Amygdala (tissue), 56 donors: Measurements from ENCODE around the gene PNPO.

Source experiments
- DNase-seq, 56 donors: peaks; one replicate each; lab custom pipeline; 2025; lab: John Stamatoyannopoulos, UW

The PNPO gene

GRCh38 chr17:47946516-47946915 is 5.1 kb downstream of the PNPO start:
- DNase-seq: no peak

DNA sequence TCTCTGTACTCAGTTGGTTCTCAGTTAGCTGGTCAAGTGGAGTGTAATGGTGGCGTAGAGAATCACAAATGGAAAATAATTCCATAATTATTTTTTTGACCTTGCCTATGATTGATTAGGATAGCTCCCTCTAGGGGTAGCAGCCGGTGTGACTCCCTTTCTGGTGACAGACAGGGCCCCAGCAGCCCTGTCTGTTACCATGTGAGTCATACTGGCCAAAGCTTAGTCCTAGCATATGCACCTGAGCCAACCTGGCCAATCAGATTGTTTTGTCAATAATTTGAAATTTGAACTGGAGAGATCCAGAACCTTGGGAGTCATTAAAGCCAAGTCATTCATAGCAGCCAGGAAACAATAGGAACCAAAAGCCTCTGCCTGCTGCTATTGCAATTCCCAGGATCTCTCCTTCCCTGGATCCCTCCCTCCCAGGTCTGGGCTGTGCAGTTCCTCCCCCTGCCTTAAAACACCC is 5.6 kb downstream of the PNPO start:
- DNase-seq: peak in 33 of 56 donors; percentile 2 to 73 (median 20)

GRCh38 chr17:47948706-47949196 is 7.4 kb downstream of the PNPO start:
- DNase-seq: no peak

- peak in 53 of 56 donors; percentile 24 to 88 (median 66) for DNase-seq
Measured at GRCh38 chr17:47949197-47949759, 7.9 kb downstream of the PNPO start.

DNA sequence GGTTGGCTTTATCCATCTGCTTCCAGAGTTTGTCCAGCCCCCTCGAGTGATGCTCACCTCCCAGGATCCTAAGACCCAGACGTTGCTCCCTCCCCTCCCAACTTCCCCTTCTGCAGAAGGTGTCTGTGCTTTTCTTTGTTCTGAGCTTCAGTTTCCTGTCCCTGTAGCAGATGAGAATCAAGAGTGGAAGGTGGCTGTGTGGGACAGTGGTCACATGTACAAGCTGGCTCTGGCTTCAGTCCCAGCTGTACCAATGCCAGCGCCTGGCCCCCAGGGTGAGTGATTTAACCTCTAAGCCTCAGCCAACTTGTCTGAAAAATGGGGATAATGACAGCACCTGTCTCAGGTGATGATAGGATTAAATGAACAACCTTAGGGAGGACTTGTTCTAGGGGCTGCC is 8.6 kb downstream of the PNPO start:
- DNase-seq: peak in 2 of 56 donors; percentile 3 to 5

DNA sequence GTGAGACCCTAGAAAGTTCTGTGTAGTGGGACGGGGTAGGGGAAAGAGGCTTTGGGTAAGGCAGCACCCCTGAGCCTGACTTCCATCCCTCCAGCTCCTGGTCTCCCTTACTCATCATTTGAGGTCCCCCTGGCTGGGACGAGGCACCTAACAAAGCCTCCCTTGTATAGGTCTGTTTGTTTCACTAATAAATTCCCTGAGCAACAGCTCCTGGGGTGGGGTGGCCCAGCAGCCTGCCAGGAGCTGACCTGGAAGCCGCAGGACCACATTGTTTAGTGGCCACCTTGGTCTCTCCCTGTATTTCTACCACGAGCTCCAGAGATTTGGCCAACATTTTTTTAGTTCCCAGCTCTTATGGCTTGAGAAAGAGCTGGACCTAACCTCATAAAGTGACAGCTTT is 9.1 kb downstream of the PNPO start:
- no peak for DNase-seq

- no peak for DNase-seq
Measured at GRCh38 chr17:47952171-47953021, 11.0 kb downstream of the PNPO start.

- no peak for DNase-seq
Measured at GRCh38 chr17:47953909-47954308, 12.5 kb downstream of the PNPO start.

DNA sequence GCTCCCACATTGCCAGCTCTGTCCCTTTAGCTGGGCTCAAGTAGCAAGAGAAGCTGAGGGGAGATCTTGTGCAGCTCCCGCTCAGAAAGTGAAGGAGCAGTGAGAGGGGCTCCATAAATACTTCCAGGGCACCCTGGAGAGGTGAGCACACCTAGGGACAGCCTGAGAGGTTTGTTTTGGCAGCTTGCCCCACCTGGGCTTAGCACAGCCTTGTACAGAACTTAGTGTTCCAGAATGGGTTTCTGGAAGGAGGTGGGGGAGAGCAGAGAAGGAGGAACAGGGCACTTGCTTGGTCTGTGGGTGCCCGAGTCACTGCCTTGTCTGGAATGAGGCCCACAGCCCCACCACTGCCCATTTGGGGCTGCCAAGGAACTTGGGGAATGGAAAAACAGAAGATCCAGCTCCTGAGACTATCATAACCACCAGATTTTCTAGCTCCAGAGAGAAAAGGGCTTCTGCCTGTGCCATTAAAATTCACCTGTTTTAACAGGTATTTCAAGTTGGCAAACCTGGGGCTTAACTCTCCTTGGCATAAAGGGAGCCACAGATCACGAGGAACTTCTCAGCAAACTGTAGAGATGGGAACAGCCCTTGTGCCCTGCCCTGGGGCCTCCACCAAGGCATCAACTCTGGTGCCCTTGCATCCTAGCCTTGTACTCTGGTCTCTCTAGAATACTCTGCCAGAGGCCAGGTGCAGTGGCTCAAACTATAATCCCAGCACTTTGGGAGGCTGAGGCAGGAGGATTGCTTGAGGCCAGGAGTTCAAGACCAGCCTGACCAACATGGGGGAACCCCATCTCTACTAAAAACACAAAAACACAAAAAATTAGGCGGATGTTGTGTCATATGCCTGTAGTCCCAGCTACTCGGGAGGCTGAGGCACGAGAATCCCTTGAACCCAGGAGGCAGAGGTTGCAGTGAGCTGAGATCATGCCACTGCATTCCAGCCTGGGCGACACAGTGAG is 14.4 kb downstream of the PNPO start:
- DNase-seq: no peak

GRCh38 chr17:47956791-47957590 is 15.6 kb downstream of the PNPO start:
- no peak for DNase-seq

- no peak for DNase-seq
Measured at GRCh38 chr17:47957591-47958490, 16.5 kb downstream of the PNPO start, which contains the start of gene PRR15L. TSS of gene PRR15L (minus strand) at chr17:47957883. CDS start at chr17:47953234, 4,649 bp downstream.

DNA sequence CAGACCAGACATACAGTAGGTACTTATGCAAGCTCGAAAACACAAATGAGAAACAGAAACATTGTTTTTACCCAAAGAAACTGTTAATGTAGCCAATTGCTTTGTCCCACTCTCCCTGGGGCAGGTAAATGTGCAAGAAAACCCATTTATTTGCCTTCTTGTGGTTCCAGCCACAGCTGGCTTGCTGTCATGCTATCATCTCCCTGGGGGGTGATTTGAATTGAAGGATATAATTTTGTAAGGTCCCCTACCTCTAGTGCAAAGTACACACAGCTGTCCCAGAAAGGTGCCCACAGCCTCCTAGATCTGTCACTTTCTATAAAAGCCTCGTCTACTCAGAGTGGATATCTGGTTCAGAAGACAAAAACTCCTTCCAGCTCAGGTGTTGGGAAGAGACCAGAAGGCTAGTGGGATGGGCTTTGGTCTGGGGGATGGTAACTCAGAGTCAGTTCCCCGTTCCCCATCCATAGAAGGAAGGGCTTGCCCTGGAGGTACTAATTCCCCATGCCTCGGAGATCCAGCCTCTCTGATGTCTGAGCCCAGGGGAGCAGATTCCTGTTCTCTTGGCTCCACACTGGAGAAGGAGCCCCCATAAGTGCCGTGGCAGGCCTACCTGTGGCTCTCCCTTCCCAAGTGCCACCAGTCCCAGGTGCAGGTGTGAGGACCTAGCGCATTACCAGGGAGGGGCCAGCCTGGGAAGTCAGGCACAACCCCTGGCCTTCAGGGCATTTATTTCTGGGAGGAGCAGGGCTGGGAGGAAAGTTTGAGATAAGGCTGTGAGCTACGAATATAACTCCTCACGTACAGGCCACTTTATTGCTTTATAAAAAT is 18.7 kb downstream of the PNPO start:
- DNase-seq: no peak

DNA sequence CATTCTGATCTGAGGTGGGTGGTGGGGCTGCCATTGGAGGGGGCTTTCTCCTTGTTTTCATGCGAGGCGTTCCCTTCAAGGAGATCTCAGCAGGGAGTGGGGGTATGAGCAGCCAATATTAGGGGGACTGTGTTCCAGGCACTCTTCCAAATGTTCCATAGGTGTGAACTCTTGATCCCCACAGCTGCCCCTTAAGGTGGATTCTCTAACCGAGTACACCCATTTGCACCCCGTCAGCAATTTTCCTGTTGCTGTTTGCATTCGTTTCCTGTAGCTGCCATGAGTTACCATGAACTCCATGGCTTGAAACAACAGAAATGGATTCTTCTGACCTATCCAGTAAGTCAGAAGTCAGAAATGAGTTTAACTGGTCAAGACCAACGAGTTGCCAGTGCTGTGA is 20.0 kb downstream of the PNPO start:
- no peak for DNase-seq

DNA sequence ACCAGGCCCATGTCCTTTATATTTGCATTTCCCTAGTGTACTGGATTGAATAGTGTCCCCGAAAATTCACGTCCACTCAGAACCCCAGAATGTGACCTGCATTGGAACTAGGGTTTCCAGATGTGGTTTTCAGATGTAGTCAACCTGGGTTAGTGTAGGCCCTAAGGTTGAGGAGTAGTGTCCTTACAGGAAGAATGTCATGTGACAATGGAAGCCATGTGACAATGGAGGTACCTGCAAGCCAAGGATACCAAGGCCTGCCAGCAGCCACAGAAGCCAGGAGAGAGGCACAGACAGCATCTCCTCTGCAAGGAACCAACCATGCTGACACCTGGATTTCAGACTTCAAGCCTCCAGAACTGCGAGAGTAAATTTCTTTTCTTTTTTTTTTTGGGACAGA is 21.5 kb downstream of the PNPO start:
- no peak for DNase-seq

DNA sequence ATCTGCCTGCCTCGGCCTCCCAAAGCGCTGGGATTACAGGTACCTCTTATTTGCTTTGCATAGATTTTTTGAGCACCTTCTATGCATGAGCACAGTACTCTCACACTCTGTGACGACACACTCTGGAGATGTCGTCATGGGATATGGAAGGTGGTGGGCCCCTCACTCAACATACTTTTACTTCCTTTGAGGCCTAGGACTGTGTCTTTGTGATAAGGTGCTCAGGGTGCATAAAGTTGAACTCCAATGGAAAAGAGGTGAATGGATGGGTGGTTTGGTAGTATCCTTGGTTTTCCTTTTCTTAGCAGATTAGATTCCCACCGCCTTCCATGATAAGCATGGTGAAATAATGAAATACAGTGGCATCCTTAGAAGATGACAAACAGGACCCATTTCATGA is 23.5 kb downstream of the PNPO start:
- DNase-seq: no peak

DNA sequence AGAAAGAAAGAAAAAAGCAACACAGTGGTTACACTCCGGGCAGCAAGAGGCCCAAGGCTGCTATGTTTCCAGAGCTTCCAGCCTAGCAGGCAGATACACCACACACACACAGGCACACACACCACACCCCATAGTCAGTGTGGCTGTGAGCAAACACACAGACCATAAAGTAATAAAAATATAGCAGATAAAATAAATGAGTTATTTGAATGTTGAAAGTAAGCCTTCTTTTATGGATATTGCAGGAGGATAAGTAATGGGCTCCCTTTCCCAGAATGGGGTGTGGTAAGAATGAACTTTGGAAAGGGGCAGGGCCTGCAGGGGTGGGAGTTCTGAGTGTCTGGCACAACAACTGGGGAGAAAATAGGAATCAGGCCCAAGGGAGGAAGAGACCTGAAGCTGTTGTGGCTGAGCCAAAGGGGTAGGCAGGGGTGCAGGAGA is 24.7 kb downstream of the PNPO start:
- DNase-seq: no peak

- no peak for DNase-seq
Measured at GRCh38 chr17:47967607-47968252, 26.4 kb downstream of the PNPO start.
